Ascending aorta (tissue), 2 donors: Measurements from ENCODE around the gene AIF1. TPM values are rescaled to one million over a fixed set of nuclear protein-coding genes. Genes with fewer than 3 reads are reported as not detected.

Source experiments
- DNase-seq, 2 donors: peaks; one replicate each; pipeline ENCODE4 v3.0.0-alpha.2; 2019; ENCODE audit warnings: low spot score in 2 of 2
- H3K27ac ChIP-seq, 2 donors: fragments of 200-600 bp; sonication (generic); one replicate each; pipeline ENCODE4 v1.5.1; 2016 to 2017; ENCODE audit warnings: mild to moderate bottlenecking in 1 of 2
- H3K27me3 ChIP-seq: fragments of 200-600 bp; sonication (generic); one replicate; pipeline ENCODE4 v1.5.1; 2017
- H3K36me3 ChIP-seq, 2 donors: fragments of 200-600 bp; sonication (generic); one replicate each; pipeline ENCODE4 v1.5.1; 2016
- H3K4me1 ChIP-seq, 2 donors: fragments of 200-600 bp; sonication (generic); one replicate each; pipeline ENCODE4 v1.5.1; 2016 to 2017; ENCODE audit warnings: mild to moderate bottlenecking in 1 of 2
- H3K4me3 ChIP-seq, 2 donors: fragments of 200-600 bp; sonication (generic); one replicate each; pipeline ENCODE4 v1.5.1; 2016 to 2017; ENCODE audit warnings: mild to moderate bottlenecking in 1 of 2
- H3K9me3 ChIP-seq, 2 donors: fragments of 200-600 bp; sonication (generic); one replicate each; pipeline ENCODE4 v1.5.1; 2016
- intact Hi-C: fragments of 100-400 bp; cut with DNase I; formaldehyde crosslinking; loops from one replicate; pipeline ENCODE4 v1.15.1; 2023
- total RNA-seq: library from RNA; depleted of rRNA; stranded (reverse); fragments of >200 nt; gene quantifications from one replicate; pipeline ENCODE4 v1.1.0, GENCODE V29; 2016
- TF ChIP-seq, protein P1 (sequence below), 3 experiments: fragments of 200-600 bp in 2 of 3; fragments of 450-650 bp in 1 of 3; sonication (generic) in 2 of 3; IDR thresholded peaks; one replicate each; pipeline ENCODE4 v1.5.1; 2016 to 2019; ENCODE audit warnings: antibody characterized with exemption in 3 of 3, mild to moderate bottlenecking in 1 of 3, moderate library complexity in 1 of 3

Gene AIF1
- total RNA-seq, 1 donor from 2014 or later = 1.7 TPM

GRCh38 chr6:31643818-31644454, 28.9 kb downstream of the AIF1 start:
- intact Hi-C loops = no loop called here
- H3K9me3 ChIP-seq = no peaks in the 10 kb centered on the region
- H3K27ac ChIP-seq = no peak overlapping the region
- no peaks in the 10 kb centered on the region for H3K27me3 ChIP-seq
- peaks cover 95 to 96% of the 10 kb centered on the region in 2 donors for H3K36me3 ChIP-seq
- TF ChIP-seq, protein P1, sequence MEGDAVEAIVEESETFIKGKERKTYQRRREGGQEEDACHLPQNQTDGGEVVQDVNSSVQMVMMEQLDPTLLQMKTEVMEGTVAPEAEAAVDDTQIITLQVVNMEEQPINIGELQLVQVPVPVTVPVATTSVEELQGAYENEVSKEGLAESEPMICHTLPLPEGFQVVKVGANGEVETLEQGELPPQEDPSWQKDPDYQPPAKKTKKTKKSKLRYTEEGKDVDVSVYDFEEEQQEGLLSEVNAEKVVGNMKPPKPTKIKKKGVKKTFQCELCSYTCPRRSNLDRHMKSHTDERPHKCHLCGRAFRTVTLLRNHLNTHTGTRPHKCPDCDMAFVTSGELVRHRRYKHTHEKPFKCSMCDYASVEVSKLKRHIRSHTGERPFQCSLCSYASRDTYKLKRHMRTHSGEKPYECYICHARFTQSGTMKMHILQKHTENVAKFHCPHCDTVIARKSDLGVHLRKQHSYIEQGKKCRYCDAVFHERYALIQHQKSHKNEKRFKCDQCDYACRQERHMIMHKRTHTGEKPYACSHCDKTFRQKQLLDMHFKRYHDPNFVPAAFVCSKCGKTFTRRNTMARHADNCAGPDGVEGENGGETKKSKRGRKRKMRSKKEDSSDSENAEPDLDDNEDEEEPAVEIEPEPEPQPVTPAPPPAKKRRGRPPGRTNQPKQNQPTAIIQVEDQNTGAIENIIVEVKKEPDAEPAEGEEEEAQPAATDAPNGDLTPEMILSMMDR (IDR thresholded peaks at IDR 0.05) = no peak
- no peak for DNase-seq
- no peak overlapping the region for H3K4me3 ChIP-seq
- no peaks in the 10 kb centered on the region for H3K4me1 ChIP-seq

DNA sequence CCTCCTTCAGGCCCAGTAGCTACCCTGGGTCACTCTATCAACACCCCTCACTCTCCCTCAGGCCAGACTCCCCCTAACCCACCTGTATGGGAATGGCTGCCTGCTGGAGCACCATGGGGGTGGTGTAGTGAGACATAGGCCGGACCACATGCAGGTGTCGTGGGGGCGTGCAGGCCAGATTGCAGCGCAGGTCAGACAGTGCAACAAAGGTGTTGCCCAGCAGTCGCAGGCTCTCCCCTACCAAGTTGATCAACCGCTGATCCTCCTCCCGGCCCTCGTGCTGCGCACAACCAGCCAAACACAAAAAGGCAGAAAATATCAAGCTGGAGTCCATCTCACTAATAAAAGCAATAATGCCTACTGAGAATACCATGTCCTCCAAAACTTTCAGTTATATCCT, 30.3 kb downstream of the AIF1 start:
- TF ChIP-seq, protein P1 (IDR thresholded peaks at IDR 0.05) = no peak
- peaks cover 90 to 91% of the 10 kb centered on the region in 2 donors for H3K36me3 ChIP-seq
- no peaks in the 10 kb centered on the region for H3K27me3 ChIP-seq
- H3K9me3 ChIP-seq = no peaks in the 10 kb centered on the region
- H3K4me1 ChIP-seq = peaks cover 0 to 2% of the 10 kb centered on the region in 2 donors
- DNase-seq = no peak
- intact Hi-C loops = no loop called here
- H3K27ac ChIP-seq = no peak overlapping the region
- H3K4me3 ChIP-seq = no peak overlapping the region

DNA sequence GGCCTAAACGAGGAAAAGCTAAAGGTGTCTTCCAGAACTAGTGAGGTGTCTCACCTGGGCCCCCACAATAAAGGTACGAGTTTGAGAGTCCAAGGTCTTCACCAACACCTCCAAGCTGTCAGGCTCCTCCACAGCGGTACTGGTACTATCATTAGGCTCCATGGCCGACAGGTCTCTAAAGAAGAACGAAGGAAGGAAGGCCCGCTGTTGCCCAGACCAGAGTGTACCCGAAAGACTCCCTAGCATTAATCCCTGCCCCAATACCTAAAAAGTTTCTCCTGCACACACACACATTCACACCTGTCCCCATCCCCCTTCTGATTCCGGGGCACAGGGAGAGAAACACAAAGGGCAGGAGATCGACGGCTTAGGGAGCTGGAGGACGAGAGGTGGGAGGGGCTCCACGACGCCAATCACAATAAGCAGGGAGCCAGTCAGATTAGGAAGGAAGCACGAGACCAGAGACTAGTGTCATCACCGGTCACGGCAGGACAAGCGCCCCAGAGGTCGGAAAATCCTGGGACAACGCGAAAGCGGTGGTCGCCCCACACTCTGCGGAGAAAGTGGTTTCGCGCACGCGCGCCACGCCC, 36.7 kb downstream of the AIF1 start:
- H3K36me3 ChIP-seq = peaks cover 29 to 34% of the 10 kb centered on the region in 2 donors
- H3K27me3 ChIP-seq = no peaks in the 10 kb centered on the region
- intact Hi-C loops = loop anchor here (1.0 to 2.0 kb wide), 3 partner anchors 14 to 105 kb away; partner anchors contain the start of genes ATP6V1G2, NFKBIL1 and PRRC2A
- no peaks in the 10 kb centered on the region for H3K9me3 ChIP-seq
- H3K27ac ChIP-seq = peak overlapping the region; percentile 93 to 98
- peaks cover 4 to 13% of the 10 kb centered on the region in 2 donors for H3K4me1 ChIP-seq
- TF ChIP-seq, protein P1 (IDR thresholded peaks at IDR 0.05) = no peak
- DNase-seq = no peak
- H3K4me3 ChIP-seq = peak overlapping the region; percentile 70 to 86

DNA sequence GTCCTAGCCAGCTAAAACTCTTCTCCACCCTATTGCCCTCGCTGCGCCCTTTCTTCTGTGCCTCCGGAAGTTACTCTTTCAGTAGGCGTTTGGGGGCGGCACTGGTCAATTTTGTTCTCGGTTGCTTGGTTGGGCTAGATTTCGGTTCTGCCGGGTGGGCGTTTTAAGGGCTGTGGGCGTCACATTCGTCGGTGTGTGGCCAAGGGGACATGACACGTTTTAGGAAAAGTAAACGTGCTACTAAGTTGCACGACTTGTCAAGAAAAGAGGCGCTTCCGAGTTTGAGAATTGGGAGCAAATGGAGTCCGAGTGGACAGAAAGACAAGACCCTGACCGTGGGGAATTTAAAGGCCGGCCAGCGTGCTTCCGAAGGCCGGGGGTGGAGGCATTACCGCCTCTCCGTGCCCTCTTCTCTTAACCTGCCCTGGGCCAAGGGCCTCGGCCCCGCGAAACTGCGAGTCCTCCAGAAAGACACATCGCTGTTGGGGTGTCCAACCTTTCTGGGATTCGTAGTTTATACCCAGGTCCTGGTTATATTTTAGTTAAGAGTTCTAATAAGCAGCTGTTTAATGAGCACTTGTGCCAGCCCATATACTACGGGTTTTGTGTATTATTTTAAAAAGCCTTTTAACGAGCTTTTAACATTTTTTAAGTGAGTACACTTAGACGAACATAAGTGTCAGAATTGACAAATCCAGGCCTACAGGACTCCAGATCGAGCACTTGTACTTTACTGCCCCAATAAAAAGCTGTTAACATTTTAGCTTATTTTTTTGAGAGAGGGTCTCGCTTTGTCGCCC, 38.1 kb downstream of the AIF1 start:
- Histone ChIP-seq H3K4me3 (peak overlapping the region; percentile 70 to 86), H3K27ac (peak overlapping the region; percentile 93 to 98), H3K36me3 (peaks cover 16 to 34% of the 10 kb centered on the region in 2 donors), H3K9me3 (no peaks in the 10 kb centered on the region), H3K4me1 (peaks cover 4 to 19% of the 10 kb centered on the region in 2 donors), H3K27me3 (no peaks in the 10 kb centered on the region)
- TF ChIP-seq, protein P1 (IDR thresholded peaks at IDR 0.05) = peak in 1 of 3 experiments; percentile 26
- intact Hi-C loops = loop anchor here (1.0 to 2.0 kb wide), 3 partner anchors 12 to 106 kb away; partner anchors contain the start of genes ATP6V1G2, NFKBIL1 and PRRC2A
- peak; percentile 56 to 96 for DNase-seq

DNA sequence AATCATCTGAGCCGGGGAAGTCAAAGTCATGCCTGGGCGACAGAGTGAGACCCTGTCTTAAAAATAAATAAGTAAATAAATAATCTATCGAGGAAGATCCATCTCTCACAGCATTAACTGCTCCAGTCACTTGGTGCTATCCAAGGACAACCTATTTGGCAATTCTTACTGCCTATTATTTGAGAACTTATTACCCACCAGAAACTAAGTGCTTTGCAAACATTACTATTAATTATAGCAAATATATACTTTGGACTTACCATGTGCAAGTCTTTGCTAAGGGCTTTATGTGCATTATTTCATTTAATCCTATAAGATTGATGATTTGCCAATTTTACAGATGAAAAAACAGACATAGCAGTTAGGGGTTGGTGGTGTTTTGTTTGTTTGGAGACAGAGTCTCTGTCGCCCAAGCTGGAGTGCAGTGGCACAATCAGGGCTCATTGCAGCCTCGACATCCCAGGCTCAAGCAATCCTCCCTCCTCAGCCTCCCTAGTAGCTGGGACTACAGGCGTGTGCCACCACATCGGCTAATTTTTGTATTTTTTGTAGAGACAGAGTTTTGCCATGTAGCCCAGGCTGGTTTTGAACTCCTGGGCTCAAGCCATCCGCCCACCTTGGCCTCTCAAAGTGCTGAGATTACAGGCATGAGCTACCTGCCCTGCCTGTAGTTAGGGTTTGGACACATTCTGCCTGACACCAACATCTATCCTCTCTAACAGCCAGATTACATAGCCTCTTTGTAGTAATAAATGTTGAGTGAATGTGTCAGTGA, 39.7 kb downstream of the AIF1 start:
- H3K4me3 ChIP-seq = no peak overlapping the region
- TF ChIP-seq, protein P1 (IDR thresholded peaks at IDR 0.05) = no peak
- peaks cover 0 to 19% of the 10 kb centered on the region in 2 donors for H3K36me3 ChIP-seq
- H3K27ac ChIP-seq = no peak overlapping the region
- DNase-seq = no peak
- intact Hi-C loops = no loop called here
- no peaks in the 10 kb centered on the region for H3K27me3 ChIP-seq
- no peaks in the 10 kb centered on the region for H3K9me3 ChIP-seq
- H3K4me1 ChIP-seq = peaks cover 11 to 35% of the 10 kb centered on the region in 2 donors
